NCI-H2081 (cell line): Measurements from ENCODE around the gene KPNA3.

Experiments
- DNase-seq, 2 experiments: peaks; one replicate each; lab custom pipeline; 2025; lab: John Stamatoyannopoulos, UW

KPNA3 gene

DNA sequence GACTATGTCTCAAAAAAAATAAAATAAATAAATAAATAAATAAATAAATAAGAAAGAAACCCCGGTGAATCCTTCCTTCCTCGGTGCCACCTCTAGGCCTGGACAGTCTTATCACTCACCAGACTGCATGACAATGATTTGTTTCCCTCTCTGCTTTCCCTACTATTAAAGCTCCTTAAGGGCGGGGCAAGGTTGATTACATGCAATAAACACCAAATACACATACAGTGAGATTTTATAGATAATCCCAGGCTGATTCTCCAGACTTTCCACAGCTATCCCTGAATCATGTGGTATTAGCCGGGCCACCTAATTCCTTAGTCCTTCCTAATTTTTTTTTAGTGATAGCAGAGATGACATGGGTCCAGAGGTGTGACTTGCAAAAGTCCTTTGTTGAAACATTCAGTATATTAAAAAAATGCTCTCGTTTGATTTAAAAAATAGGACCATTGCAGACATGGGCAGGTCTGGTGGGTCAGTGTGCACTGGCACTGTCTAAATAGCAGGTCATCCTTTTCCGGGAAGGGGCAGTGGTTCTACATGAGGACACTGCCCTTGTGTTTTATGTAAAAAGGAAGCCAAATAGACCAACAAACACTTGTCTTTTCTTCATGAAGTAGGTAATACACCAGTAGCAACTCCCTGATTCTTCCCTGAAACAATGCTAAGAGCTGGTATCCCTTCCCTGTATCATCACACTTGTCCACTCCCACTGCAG is 115.7 kb downstream of the KPNA3 start:
- DNase-seq = no peak

DNA sequence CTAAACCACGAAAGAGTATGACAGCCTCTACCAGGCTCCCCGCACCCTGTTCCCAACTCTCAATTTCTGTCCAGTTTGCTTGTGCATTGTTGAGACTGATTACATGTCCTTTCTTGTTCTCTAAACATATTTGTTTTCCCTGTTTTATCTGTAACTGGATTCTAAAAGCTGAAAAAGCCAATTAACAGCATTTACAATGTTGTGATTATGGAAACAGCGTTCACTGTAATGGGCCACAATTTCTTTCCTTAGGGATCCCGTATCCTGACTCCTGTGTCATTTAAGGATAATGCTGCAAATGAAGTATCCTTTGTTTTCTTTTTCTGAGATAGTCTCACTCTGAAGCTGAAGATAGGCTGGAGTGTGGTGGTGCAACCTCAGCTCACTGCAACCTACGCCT is 121.7 kb downstream of the KPNA3 start:
- DNase-seq = no peak

DNA sequence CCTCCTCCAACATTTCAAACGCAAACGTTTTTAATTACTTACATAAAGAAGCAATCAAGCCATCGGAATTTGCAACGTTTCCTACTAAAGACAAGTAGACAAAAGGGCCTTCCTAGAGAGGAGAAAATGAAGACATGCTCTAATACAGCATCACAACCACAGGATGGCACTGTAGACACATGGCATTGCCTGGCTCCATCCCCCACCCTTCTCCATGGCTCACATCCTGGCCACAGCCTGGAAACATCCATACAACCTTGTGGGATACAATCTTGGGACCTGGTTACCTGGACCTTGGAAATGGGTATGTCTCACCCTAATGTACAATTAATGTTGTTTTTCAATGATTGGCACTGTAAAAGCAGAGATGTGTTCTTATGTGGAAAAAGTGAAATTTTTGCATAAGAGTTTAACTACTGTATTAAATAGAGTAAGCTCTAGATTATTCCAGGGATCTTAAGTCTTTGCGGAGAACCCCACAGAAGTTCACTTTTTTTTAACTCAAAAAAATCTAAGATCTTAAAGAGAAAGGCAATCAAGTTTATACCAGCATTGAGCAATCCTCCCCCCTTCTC is 122.7 kb downstream of the KPNA3 start:
- peak; percentile 63 to 74 for DNase-seq

DNA sequence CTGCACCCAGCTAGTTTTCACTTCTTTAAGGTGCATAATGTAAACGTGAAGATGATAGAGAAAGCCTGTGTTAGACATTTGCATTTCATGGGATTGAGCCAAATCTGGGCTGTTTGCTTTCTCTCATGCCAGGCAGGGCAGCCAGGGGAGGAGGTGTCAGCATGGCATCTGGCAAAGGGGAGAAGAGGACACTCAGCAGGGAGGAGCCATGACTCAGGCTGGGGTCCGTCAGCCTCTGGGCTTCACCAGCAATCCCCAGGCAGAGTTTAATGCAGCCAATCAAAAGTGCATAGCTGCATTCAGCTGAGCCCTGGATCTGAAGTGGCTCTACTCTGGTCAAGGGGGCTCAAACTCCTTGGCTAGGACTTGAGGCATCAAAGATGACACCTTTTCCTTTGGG is 124.7 kb downstream of the KPNA3 start:
- DNase-seq = no peak

DNA sequence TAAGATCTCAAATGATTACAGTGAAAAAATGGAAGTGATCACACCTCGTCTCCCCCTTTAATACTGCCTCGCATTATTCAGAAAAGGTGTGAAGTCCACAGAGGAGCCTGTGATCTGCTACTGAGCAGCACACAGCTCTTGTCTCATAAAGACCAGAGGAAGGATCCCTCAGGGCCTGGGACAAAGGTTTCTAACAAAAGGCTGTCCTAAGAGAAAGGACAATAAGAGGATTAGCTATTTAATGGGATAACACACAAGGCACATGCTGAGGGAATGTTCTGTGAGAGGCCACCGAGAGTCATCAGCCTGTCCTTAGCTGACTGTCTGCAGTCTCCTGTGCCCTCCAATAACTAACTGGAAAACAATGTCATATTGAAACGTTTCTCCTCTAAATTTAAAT is 127.9 kb downstream of the KPNA3 start:
- DNase-seq = no peak

DNA sequence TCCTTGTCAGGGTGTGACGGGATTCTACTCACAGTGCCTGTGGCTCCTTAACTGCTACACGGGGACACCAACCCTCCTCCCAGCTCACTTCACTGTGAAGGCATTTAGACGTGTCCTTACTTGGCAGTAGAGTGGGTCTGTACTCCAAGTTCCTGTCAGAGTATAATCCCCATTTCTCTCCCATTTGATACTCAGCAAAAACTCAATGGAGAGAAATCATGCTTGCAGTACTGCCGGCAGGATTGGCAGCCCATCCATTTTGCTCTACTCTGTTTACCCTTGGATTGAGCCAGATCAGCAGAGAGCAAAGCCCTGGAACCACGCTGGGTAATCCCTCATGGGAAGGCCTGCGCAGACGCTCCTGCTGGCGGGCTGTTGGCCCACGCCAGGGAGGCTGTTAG is 135.2 kb downstream of the KPNA3 start:
- DNase-seq = no peak

DNA sequence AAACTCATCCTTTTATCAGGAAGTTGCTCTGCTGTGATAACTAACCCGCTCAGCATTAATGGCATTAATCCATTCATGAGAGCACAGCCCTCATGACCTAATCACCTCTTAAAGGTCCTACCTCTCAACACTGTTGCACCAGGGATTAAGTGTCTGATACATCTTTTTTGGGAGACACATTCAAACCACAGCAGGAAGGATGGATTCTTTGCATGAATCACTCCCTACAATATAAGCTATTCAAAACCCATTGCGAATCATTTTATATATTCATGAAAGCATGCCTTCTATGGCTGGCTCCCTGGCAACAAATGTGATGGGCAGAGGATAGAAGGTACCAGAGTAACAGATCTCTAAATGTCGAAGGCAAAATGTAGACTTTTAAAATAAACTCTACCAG is 136.6 kb downstream of the KPNA3 start:
- no peak for DNase-seq

DNA sequence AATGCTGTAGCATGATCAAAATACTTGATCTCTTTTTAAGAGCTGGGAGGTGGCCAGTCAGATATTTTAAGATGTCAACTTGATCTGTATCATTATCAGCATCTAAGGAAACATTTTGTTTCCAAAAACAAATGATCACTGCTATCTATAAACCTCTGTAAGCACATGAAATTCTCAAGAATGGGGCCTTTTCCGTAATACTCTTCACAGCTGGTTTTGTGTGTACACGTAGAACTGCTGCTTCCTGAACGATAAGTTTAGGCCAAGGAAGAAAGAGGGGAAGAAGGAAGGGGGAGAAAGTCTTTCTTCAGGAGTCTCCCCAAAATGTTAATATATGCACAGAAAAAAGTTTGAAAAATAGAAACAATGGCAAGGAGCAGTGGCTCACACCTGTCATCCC is 138.5 kb downstream of the KPNA3 start:
- no peak for DNase-seq

DNA sequence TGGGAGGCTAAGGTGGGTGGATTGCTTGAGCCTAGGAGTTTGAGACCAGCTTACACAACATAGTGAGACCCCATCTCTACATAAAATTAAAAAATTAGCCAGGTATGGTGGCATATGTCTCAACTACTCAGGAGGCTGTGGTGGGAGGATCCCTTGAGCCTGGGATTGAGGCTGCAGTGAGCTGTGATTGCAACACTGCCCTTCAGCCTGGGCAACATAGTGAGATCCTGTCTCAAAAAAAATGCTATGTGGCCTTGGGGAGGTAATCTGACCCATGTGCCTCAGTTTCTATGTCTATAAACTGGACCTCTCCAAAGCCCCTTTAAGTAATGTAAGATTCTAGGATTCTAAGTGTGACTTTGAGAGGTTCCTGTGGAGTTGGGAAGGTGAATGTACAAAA is 139.0 kb downstream of the KPNA3 start:
- no peak for DNase-seq

DNA sequence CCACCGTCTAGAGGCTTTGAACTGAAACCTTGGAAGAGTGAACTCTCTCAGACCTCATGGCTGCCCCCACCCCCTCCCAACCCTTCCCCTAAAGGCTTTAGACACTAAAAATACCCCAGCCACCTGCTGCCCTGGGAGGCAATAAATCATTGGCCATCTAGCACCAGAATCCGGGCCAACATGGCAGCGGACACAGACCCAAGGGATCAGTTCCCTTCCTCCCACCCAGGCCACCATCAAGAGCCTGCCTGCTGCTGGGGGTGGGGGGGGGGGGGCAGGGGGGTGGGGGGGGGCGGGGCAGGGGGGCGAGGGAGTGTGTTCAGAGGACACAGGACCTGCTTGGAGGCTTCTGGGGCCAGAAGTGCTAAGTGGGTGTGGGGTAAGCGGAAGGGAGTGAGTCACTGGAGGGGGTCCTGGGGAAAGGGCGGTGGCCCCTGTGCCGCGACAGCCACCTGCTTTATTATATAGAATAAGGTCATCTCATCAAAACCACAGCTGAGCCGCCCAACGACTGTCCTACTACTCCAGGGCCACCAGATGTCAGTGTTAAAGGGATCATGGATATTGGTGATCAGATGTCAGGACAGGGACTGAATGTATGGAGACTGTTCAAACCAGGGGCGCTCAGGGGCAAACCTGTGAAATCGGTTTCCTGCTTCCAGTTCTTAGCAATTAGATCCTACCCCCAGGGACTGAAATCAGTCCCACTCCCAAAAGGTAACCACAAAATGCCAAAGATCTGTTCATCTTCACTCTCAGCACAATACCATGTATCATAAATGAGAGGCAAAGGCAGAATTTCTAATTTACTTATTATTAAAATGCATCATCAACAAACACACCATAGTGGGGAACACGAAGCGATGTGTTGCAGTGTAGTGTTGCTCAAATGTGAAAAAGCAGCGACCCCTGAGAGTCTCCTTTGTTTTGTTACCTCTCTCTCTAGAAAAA is 139.9 kb downstream of the KPNA3 start:
- peak; percentile 11 to 32 for DNase-seq

DNA sequence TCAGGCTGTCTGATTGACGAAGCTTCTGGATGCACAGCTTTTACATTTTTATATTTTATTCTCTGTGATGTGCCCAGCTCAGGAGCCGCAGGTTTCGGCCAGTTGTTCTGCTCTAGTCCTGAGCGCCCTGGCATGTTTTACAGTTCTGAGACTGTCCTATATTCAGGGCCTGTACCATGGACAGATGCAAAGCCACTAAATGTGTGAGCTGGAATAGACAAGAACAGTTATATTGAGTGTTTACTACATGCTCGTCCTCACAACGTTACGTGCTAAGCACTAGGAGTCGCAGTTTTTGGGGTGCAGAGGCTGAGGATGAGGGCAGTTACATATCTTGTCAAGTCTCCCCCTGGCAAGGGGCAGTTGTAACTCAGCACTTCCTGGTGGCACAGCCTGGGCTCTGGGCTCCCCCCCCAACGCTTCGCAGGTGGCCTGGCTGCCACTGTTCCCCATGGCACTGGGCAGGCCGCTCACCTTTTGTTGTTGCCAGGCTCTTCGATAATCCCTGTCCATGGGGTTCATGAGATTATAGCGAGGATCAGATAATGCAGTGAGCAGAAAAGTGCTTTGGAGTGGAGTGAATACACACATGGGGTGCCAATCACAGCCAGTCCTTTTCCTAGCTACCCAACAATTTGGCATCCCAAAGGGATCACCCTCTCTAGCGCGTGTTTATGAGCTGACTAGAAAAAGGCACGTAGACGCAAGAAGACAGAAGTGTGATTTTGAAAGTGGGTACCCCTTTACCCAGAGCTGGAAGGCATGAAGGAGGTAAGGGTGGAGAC is 140.7 kb downstream of the KPNA3 start:
- no peak for DNase-seq

DNA sequence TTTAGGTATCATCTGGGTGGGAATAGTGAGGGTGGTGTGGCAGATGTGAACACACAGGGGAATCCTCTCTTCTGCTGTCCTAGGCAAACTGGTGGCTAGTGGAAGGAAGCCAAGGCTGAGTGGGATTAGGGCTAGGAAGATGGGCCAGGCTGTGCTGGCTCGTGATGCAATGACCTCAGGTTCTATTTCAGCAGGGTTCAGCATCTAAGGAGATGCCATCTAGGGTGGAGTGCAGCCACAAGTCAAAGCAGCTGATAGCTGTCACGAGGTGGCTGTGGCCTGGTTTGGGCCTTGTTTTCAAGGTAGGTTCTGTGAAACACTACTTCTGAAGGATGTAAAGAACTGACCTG is 142.5 kb downstream of the KPNA3 start:
- no peak for DNase-seq
